GM10266 (cell line): ENCODE data around the gene ULK3.

Experiments
- DNase-seq: peaks from one replicate; pipeline ENCODE4 v3.0.0; 2012; ENCODE audit errors: extremely low spot score
- TF ChIP-seq, protein P1 (sequence below): IDR thresholded peaks from 2 replicates; pipeline ENCODE4 v1.5.1; 2012; ENCODE audit warnings: mild to moderate bottlenecking, low read depth; ENCODE audit not compliant: control insufficient read depth, insufficient read depth; ENCODE audit errors: missing control alignments

Gene ULK3

DNA sequence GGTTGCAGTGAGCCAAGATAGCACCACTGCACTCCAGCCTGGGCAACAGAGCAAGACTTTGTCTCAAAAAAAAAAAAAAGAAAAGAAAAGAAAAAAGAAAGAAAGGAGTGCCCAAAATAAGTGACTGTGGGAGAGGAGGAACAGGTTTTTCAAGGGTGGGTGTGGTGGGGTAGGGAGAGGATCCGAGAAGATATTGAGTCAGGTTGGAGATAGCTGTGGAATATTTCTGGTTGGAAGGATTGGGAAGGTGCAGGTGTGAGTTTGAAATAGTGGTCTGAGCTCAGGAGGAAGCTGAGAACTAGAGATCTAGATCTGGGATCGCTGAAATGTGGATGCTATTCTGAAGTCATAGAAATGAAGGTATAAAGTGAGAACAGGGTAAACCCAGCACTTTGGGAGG is 22.4 kb upstream of the ULK3 start:
- TF ChIP-seq, protein P1, sequence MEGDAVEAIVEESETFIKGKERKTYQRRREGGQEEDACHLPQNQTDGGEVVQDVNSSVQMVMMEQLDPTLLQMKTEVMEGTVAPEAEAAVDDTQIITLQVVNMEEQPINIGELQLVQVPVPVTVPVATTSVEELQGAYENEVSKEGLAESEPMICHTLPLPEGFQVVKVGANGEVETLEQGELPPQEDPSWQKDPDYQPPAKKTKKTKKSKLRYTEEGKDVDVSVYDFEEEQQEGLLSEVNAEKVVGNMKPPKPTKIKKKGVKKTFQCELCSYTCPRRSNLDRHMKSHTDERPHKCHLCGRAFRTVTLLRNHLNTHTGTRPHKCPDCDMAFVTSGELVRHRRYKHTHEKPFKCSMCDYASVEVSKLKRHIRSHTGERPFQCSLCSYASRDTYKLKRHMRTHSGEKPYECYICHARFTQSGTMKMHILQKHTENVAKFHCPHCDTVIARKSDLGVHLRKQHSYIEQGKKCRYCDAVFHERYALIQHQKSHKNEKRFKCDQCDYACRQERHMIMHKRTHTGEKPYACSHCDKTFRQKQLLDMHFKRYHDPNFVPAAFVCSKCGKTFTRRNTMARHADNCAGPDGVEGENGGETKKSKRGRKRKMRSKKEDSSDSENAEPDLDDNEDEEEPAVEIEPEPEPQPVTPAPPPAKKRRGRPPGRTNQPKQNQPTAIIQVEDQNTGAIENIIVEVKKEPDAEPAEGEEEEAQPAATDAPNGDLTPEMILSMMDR: no peak
- no peak for DNase-seq

DNA sequence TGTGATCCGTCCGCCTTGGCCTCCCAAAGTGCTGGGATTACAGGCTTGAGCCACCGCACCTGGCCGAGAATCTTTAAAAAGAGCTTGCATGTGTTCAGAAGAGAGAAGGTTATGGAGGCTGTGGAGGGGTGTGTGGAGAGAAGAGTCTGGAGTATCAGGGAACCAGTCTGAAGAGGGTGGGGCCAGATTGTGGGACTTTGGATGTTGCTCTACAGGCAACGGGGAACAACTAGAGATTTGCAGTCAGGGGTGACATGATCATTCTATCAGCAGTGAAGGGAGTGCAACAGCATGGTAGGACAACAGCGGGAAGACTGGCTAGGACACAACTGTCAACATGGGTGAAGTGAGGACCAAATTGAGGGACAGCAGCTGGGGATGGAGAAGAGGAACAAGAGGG is 21.3 kb upstream of the ULK3 start:
- no peak for DNase-seq
- TF ChIP-seq, protein P1: no peak

DNA sequence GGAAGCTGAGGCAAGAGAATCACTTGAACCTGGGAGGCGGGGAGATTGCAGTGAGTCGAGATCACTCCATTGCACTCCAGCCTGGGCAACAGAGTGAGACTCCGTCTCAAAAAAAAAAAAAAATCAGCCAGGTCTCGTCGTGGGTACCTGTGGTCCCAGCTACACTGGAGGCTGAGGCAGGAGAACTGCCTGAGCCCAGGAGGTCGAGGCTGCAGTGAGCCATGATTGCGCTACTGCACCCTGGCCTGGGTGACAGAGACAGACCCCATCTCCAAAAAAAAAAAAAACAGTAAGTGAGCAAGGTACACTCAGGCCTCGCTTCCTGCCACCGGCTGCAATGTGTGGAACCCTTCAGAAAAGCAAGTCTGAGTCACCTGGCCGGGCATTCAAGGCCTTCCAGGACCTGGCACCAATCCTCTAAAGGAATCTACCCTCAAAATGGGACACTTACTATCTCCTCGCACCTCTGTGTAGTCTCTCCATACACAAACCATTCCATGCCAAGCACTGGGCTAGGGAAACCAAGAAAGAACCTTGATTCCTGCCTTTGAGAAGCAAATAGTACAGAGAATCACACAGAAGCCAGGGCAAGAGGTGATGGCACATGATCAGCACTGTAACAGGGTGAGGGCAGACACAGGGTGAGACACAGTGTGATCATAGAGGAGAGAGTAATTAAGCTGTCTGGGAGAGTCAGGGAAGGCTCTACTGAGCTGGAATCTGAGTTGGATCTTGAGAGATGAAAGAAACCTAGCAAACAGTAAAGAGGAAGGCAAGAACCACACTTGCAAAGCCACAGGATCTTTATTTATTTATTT is 20.5 kb upstream of the ULK3 start:
- TF ChIP-seq, protein P1: no peak

DNA sequence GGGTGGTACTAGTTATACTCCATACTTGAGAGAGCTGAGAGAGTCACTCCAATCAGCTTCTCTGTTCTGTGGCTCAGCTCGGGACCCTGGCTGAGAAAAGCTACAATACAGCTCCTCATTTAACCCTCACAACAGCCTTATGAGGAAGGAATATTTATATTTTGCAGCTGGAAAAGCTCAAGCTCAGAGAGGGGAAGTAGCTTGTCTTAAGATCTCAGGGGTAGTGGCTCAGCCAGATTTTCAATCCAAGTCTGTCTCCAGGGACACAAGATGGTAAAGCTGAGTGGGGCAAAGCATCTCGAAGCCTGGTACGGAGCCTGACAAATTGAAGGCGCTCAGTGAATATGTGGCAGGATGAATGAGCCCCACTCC is 15.4 kb upstream of the ULK3 start:
- TF ChIP-seq, protein P1: no peak
- no peak for DNase-seq

More for the DNA sequence above, 20.5 kb upstream of the ULK3 start:
- no peak for DNase-seq

DNA sequence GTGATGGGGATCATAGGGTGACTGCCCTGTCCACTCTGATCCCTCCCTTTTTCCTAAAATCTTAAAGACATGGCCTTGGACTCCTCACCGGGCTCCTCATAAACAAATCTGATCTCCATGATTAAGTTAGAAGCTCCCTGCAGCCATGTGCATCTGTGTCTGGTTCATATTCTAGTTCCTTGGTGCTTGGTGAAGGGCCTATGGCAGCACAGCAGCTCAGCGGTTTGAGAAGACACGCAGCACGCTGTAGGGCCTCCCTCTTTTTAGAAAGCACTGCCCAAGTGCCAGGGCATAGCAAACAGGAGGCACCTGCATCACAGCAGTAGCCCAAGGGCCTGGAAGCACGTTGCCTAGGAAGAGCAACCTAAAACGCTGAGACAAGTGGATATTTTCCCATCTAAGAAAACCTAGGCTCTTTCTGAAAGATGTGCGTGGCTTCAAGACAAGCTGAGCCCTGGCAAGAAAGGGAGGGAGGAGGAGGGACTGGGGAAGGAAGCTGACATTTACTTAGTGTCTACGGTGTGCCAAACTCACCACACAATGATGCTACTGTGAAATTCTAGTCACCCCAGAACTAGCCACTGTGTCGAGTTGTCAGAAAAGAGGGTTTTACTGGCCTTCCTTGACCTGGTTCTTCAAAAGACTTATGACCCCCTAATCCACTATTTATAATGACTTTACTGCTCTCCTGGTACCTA is 14.9 kb upstream of the ULK3 start:
- no peak for DNase-seq
- TF ChIP-seq, protein P1: no peak

DNA sequence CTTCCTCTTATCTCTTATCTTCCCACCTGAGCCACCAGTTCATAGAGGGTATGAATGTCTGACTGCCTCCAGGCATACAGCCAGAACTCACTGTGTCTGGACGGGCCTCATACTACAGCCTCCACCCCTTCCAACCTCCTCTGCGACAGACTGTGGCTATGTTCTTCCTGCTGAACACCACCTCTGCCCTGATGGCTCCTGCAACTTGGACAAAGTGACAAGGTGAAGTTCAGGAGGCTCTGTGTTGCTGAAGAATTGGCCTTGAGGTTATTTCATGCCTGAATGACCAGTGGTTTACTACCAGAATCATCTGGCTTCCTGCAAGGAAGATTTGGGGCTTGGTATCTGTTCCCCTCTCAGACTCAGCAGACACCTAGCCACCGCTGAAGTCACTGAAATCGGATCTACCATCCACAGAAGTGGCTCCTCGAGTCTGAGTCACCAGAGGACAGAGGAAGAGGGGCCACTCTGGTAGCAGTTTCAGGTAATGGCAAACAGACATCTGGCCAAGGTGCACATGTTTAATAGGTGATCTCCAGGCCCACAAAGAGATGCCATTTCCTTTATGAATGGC is 14.2 kb upstream of the ULK3 start:
- no peak for DNase-seq
- TF ChIP-seq, protein P1: no peak

DNA sequence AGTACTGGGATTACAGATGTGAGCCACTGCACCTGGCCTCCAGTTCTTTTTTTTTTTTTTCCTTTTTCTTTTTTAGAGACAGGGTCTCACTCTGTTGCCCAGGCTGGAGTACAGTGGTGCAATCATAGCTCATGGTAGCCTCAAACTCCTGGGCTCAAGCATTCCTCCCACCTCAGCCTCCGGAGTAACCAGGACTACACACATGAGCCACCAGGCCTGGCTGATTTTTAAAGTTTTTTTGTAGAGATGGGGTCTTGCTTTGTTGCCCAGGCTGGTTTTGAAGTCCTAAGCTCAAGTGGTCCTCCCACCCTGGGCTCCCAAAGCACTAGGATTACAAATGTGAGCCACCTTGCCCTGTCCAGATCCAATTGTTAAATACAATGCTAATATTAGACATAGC is 13.6 kb upstream of the ULK3 start:
- DNase-seq: no peak
- TF ChIP-seq, protein P1: no peak
